OCI-M2 (cell line): ENCODE measurements around the gene PPP2R5A.
"Not testable (repeated sequence)": the region's sequence is repeated elsewhere in the genome, so short reads cannot be mapped to it uniquely, and the experiment has no call there.

Source experiments
- DNase-seq: peaks from one replicate; lab custom pipeline; 2025; ENCODE audit not compliant: unreplicated experiment; lab: John Stamatoyannopoulos, UW

Gene PPP2R5A

DNA sequence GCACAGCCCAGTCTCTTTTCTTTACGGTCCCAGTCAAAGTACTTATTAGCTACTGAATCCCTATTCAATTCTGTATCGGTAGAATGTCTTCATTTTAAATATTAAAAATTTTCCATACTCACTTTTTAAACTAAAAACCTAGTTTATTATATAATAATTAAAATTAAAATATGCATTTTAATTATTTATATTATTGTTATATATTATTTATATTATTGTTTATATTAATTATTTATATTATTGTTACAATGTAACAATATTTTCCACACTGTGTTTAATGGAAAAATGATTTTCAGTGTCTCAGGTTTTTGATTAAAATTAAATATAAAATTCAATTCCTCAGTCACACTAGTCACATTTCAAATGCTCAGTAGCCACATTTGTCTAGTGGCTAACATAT lies 18.2 kb upstream of the PPP2R5A start:
- DNase-seq = no peak

- DNase-seq = no peak
Observed at GRCh38 chr1:212267460-212267859, 17.8 kb upstream of the PPP2R5A start.

GRCh38 chr1:212269306-212269705 lies 15.9 kb upstream of the PPP2R5A start:
- DNase-seq = no peak

DNA sequence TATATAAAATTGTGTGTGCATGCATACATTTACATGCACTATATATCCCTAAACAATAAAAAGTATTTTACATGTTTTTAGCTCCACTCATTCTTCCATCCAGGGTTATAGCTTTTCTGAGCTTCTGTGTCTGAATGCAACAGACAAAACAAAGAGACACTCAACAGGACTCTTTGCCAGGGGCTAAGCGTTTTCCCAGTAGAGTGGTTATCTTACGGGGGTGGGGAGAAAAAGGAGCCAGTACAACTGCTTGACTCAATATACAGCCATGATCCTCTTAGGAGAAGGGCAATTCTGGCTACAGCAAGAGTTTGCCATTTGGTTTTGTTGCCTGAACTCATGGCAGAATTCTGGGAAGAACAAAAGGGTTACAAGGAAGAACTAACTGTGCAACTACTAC lies 14.6 kb upstream of the PPP2R5A start:
- DNase-seq = no peak

DNA sequence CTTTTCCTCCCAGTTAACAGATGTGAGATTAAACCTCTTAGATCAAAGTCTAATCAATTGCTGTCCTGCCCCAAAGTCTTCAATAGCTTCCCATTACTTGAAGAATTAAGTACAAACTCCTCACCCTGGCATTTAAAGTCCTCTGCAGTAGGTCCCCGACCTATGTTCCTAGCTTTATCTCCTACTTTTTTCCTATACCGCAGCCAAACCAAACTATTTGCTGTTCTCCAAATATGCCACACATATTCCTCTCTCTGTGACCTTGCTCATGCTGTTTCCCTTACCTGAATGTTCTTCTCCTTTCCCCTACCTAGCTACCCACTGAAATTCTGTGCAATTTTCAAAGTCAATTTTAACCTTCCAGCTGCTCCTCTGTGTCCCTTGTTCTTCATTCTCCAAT lies 14.0 kb upstream of the PPP2R5A start:
- DNase-seq = no peak

DNA sequence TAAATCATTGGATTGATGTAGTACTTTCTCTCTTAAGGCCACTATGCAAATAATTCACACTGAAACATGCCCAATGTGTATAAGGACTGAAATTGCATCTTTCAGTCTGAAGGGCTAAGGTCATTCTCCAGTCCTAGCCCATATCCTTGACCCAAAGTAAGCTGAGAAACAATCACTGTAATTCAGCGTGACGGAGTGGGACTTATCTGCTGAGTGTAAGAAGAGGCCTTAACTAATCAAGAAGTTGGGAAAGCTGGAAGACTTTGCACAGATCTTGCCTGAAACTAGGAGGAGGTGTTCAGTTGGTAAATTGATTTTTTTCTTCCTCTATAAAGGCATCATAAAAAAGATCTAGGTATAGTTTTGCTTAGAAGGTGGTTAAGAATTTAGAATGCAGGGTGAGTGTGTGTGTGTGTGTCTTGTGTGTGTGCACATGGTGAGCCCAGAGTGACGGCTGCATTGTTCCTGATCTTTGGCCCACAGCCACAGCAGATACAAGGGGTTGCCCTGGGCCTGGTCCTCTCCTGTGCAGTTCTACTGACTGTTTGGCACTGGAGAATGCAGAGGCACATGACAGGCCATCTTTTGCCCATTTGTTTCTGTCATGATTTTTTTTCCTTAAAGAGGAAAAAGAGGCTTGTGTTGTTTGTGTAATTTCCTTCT lies 13.3 kb upstream of the PPP2R5A start:
- no peak for DNase-seq

DNA sequence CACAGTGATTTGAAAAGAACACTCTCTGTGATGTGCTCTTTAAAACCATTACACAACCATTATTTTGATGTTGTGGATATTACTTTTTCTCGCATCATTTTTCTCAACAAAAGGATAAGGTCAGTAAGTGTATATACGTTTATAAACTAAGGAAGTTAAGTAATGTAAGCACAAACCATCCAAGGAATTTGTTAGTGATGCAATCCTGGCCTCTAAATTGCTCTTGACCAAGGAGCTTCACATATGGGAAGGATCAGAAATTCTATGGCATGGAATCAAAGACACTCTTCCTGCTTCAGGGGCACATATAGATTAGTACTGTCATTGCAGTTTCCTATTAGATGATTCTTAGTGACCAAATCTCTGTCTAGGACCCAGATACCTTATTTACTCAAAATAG lies 3.6 kb upstream of the PPP2R5A start:
- no peak for DNase-seq

- DNase-seq = no peak
Observed at GRCh38 chr1:212283741-212284140, 1.5 kb upstream of the PPP2R5A start.

DNA sequence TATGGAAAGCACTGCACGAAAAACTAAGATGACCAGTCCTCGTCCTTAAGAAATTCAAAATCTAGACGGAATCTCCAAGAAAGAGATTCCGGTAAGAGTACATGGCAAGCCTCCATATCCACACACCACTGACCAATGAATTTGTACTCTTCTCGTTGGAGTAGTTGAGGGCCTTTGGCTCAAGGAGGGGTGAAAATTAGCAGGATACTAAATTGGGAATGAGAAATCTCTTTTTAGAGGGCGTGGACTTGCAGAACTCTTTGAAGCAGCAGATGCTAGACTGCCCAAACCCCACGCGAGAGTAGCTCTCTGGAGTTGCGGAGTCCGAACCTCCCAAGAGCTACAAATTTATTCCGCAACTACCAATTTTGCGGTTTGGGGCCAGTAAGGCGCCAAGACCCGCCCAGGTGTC lies 872 bp upstream of the PPP2R5A start:
- DNase-seq = no peak

- no peak for DNase-seq
Observed at GRCh38 chr1:212285685-212286555, 710 bp downstream of the PPP2R5A start.

DNA sequence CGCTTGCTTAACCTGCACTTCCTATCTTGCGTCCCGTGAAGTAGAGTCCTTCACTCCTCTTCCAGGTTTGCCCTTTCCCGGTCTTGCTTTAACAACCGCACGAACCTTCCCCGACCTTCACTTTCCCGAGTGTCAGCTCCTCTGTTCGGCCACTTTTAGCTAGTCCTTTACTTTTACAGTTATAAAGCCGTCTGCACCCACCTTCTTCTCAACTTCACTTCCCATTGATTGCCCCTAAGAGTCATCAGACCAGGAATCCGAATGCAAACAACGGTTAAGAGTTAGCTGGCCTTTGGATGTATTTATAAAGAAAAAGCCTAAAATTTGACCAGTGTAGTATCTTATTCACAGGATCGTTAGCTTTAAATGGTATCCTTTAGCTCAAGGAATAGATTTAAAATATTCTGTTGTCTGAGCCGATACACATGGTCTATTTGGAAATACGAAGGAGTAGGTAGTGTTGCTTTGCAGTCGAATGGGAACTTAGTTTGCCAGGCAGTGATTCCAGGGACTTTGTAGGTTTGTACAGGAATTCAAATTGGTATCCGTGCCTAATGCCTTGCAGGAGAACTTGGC lies 1.4 kb downstream of the PPP2R5A start:
- no peak for DNase-seq

DNA sequence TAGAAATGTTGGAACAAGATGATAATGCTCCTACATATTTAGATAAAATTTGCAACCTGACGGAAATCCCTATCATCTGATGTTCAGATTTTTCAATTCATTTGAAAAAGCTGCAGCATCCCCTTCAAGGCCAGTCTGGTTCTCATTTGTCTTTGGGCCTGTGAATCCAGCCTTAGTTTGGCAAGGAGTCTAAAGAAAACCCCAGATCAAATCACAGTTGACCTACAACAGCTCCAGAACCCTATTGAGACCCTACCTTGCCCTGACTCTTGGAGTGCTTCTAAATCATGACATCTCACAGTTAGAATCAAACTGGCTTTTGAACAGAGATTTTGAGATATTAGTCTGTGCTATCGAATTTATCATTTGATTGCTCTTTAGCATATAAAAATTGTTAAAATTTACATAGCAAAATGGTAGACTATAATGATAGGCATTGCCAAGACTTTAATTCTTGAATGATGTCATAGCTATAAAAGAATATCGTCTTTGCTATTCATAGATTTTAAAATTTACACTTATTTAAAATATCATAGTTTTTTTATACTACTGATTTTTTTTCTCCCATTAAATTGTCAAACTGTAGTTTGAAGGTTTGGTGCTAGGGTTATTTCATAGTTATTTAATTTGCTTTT lies 2.2 kb downstream of the PPP2R5A start:
- no peak for DNase-seq

- not testable (repeated sequence) for DNase-seq
Observed at GRCh38 chr1:212287995-212288394, 2.8 kb downstream of the PPP2R5A start.

- no peak for DNase-seq
Observed at GRCh38 chr1:212288615-212289014, 3.4 kb downstream of the PPP2R5A start.

DNA sequence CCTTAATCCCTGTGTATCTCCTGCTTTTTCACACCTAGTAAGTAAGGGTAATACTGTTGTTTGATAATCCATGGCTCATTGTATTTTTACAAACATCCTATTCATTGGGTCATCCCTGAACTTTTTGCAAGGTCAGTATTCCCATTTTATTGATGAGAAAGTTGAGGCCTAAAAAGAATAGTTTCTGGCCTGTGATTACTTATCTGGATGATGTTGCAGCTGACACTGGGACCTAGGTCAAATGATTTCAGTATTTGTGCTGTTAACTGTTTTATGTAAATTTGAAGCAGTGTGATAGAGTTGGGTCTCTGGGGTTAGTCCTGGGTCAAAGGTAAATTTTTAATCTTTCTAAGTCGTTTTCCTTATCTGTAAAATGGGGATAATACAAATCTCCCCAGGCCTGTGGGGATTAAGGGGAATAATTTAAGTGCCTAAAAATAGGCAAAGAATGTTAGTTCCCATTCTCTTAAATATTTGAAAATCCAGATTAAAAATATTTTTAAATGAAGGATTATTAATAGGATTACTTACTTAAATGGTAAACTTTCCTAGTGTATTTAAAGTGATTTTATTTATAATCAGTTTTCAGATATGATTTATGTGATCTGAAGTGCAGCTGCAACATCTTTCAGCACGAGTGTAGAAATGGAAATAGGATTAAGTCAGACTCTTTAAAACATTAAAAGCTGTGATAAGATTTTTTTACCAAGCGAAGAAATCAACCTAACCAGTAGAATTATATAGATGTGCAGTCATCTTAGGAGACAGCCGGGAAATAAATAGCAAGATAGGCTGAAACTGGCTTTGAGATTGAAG lies 4.3 kb downstream of the PPP2R5A start:
- DNase-seq = no peak

DNA sequence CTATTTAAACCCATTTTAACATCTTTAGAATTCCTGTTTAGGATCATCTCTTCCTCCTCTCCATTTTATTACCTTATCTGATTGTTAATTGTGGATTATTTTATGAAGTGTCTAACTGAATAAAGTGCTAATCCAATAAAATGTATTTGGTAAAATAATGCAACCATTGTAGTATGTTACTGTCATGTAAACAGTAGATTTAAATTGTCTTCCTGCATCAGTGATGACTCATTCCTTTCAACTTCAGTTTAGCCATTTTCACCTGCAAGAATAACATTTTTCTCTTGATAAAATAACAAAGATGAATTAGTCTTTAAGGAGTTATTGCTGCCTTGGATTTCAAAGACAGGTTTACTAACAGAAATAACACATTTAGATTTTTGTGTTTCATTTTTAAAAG lies 5.4 kb downstream of the PPP2R5A start:
- DNase-seq = no peak

GRCh38 chr1:212291505-212292134 lies 6.4 kb downstream of the PPP2R5A start:
- no peak for DNase-seq

DNA sequence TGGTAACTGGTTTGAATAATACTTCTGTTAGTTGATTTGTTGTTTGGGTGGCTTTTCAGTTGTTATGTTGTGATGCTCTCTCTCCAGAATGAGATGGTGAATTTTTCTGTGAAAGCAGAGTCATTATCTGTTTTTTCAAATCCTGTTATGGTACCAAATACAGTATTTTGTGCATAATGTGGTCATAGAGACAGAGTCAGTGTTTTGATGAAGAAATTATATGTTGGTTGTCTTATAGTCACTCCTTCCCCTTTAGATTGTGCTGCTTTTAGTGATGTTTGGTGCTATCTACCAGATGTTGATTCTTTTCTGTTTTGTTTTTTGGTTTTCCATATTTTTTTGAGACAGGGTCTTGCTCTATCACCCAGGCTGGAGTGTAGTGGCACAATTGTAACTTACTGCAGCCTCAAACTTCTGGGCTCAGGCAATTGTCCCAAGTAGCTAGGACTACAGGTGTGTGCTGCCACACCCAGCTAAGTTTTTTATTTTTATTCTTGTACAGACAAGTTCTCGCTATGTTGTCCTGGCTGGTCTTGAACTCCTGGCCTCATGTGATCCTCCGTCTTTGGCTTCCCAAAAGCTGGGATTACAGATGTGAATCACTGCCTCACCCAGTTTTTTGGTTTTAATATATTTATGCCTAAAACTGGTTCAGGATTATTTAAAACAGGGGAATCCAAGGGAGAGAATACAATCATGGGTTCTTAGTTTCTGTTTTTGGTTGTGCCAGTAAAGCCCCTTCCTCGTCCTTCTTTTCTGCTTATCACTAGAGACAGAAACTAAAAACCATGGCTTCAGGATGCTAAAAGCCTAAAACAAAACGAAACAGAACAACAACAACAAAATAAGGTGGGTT lies 7.3 kb downstream of the PPP2R5A start:
- no peak for DNase-seq

- no peak for DNase-seq
Observed at GRCh38 chr1:212293579-212293978, 8.4 kb downstream of the PPP2R5A start.
